Measurements from ENCODE around the gene TMEM87B. TPM values are rescaled to one million over a fixed set of nuclear protein-coding genes. Genes with fewer than 3 reads are reported as not detected.
"Not testable (repeated sequence)": the region's sequence is repeated elsewhere in the genome, so short reads cannot be mapped to it uniquely, and the experiment has no call there.

TMEM87B gene
- total and polyA plus RNA-seq, 7 donors: 10.2 to 36.7 (median 19.7) TPM

DNA sequence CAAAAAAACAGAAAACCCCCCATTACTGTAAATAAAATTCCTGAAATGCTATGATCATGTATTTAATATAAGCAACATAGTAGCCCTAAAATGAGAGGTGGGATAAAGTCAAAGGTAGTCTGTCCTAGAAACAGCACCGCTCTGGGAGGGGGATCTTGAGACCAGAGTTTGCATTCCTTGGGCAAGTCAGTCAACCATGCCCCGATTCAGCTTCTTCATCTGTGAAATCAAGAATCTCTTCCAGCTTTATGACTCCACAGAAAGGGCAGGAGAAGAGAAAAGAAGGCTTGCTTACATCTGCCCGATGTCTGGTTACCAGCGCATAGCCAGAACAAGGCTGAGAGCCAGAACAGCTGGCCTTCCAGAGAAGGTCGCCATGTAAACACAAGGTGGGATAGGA, 81.0 kb downstream of the TMEM87B start:
- intact Hi-C loops (cut with DNase I): no loop called here
- Histone ChIP-seq H3K4me3 (no peak overlapping the region), H3K27me3 (peaks cover 7 to 34% (median 11%) of the 10 kb centered on the region in 3 donors), H3K9me3 (no peaks in the 10 kb centered on the region), H3K27ac (no peak overlapping the region), H3K4me1 (peaks cover 0 to 13% (median 7%) of the 10 kb centered on the region in 4 donors), H3K36me3 (no peaks in the 10 kb centered on the region)
- 91 to 92% methylated on average over 5 of the region's 5 CpGs for WGBS, 2 donors
- TF ChIP-seq, protein P1, sequence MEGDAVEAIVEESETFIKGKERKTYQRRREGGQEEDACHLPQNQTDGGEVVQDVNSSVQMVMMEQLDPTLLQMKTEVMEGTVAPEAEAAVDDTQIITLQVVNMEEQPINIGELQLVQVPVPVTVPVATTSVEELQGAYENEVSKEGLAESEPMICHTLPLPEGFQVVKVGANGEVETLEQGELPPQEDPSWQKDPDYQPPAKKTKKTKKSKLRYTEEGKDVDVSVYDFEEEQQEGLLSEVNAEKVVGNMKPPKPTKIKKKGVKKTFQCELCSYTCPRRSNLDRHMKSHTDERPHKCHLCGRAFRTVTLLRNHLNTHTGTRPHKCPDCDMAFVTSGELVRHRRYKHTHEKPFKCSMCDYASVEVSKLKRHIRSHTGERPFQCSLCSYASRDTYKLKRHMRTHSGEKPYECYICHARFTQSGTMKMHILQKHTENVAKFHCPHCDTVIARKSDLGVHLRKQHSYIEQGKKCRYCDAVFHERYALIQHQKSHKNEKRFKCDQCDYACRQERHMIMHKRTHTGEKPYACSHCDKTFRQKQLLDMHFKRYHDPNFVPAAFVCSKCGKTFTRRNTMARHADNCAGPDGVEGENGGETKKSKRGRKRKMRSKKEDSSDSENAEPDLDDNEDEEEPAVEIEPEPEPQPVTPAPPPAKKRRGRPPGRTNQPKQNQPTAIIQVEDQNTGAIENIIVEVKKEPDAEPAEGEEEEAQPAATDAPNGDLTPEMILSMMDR (IDR thresholded peaks at IDR 0.05): no peak
- no peak for TF ChIP-seq POLR2A (IDR thresholded peaks at IDR 0.05)
- DNase-seq: no peak

DNA sequence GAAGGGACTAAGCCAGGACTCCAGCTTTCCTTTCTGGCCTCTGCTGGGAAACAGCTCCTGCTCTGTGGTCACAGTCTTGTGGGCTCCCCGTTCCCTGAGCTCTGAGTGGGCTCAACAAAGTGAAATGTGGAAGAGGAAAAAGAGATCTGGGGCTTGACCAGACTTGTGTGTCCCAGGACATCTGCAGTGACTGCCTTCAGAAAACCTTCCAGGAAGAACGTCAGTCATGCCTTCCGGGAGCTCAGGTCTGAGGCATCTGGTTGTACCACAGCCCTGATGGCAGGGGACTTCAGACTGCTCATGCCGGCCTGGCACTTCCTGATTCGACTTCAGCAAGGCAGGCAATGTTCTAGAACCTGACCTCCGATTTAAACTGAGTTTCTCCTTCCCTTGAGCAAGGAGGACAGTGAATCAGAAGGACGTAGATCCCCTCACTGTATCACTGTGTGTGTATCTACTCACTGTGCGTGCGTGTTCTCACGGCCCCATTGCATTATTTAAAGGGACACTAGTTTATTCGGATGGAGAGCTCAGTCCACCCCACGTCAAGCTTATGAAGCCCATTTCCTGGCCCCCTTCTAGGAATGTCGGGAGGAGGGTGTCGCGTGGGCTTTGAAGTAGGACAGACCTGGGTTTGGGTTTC, 82.6 kb downstream of the TMEM87B start:
- no peaks in the 10 kb centered on the region for H3K9me3 ChIP-seq
- WGBS, 2 donors: 15 to 30% methylated on average over 15 of the region's 15 CpGs
- H3K4me3 ChIP-seq: peak overlapping the region in 3 of 4 donors; percentile 48 to 55 (median 53)
- no peak for DNase-seq
- TF ChIP-seq, protein P1 (IDR thresholded peaks at IDR 0.05): no peak
- TF ChIP-seq EP300 (IDR thresholded peaks at IDR 0.05): no peak
- no peak for TF ChIP-seq POLR2A (IDR thresholded peaks at IDR 0.05)
- TF ChIP-seq POLR2AphosphoS5 (IDR thresholded peaks at IDR 0.05): no peak
- H3K36me3 ChIP-seq: no peaks in the 10 kb centered on the region
- no peak overlapping the region for H3K27ac ChIP-seq
- H3K27me3 ChIP-seq: peaks cover 7 to 35% (median 11%) of the 10 kb centered on the region in 3 donors
- intact Hi-C loops (cut with DNase I): no loop called here
- peaks cover 0 to 13% (median 7%) of the 10 kb centered on the region in 4 donors for H3K4me1 ChIP-seq

DNA sequence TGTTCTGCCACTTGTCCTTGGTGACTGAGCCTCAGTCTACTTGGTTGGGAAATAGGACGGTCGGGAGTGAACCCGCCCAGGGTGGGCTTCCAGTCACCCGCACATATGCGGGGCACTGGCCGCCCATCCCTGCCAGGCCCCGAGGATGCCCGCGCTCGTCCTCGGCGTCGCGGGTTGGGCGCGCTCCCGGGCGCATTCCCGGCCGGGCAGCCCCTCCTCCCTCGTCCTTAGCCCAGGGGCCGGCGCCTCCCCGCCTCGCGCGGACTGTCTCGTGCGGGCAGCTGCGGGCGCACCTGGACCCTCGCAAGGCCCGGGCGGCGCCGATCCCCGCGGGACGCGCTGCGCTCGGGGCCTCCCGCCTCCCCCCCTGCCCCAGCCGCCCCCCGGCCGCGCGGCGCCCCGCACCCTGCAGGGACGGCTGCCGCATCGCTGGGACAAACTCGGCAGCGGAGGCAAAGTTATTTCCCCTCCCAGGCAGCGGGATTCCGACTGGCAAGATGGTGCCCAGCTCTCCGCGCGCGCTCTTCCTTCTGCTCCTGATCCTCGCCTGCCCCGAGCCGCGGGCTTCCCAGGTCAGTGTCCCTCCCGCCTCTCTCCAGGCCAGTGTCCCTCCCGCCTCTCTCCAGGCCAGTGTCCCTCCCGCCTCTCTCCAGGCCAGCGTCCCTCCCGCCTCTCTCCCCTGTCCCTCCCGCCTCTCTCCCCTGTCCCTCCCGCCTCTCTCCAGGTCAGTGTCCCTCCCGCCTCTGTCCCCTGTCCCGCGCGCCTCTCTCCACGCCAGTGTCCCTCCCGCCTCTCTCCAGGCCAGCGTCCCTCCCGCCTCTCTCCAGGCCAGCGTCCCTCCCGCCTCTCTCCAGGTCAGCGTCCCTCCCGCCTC, 83.3 kb downstream of the TMEM87B start, which contains the start of gene FBLN7:
TSS of gene FBLN7 (plus strand) at position 227 of the 874 bp plus-strand sequence. CDS start at position 498, 271 bp downstream.
- Histone ChIP-seq H3K27ac (no peak within 1 kb of the TSS), H3K4me3 (peak within 1 kb of the TSS in 3 of 4 donors; percentile 48 to 55 (median 53)), H3K9me3 (no peaks in the 10 kb centered on the region), H3K4me1 (peaks cover 0 to 13% (median 7%) of the 10 kb centered on the region in 4 donors), H3K36me3 (no peaks in the 10 kb centered on the region), H3K27me3 (peaks cover 7 to 35% (median 11%) of the 10 kb centered on the region in 3 donors)
- intact Hi-C loops (cut with DNase I): no loop called here
- WGBS, 2 donors: 1 to 2% methylated on average over 84 of the region's 84 CpGs
- TF ChIP-seq POLR2AphosphoS5 (IDR thresholded peaks at IDR 0.05): no peak
- TF ChIP-seq EP300 (IDR thresholded peaks at IDR 0.05): no peak
- no peak for TF ChIP-seq POLR2A (IDR thresholded peaks at IDR 0.05)
- TF ChIP-seq, protein P1 (IDR thresholded peaks at IDR 0.05): no peak
- DNase-seq: no peak

DNA sequence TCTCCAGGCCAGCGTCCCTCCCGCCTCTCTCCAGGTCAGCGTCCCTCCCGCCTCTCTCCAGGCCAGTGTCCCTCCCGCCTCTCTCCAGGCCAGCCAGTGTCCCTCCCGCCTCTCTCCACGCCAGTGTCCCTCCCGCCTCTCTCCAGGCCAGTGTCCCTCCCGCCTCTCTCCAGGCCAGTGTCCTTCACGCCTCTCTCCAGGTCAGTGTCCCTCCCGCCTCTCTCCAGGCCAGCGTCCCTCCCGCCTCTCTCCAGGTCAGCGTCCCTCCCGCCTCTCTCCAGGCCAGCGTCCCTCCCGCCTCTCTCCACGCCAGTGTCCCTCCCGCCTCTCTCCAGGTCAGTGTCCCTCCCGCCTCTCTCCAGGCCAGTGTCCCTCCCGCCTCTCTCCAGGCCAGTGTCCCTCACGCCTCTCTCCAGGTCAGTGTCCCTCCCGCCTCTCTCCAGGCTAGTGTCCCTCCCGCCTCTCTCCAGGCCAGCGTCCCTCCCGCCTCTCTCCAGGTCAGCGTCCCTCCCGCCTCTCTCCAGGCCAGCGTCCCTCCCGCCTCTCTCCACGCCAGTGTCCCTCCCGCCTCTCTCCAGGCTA, 84.1 kb downstream of the TMEM87B start:
- H3K9me3 ChIP-seq; H3K36me3 ChIP-seq; intact Hi-C loops (cut with DNase I); DNase-seq; H3K27ac ChIP-seq: not testable (repeated sequence)
- Histone ChIP-seq H3K4me1 (peaks cover 0 to 13% (median 7%) of the 10 kb centered on the region in 4 donors), H3K4me3 (peak overlapping the region in 2 of 4 donors; percentile 48 to 55), H3K27me3 (peaks cover 7 to 35% (median 11%) of the 10 kb centered on the region in 3 donors)
- WGBS, 2 donors: 2 to 3% methylated on average over 17 to 24 of the region's 32 CpGs

DNA sequence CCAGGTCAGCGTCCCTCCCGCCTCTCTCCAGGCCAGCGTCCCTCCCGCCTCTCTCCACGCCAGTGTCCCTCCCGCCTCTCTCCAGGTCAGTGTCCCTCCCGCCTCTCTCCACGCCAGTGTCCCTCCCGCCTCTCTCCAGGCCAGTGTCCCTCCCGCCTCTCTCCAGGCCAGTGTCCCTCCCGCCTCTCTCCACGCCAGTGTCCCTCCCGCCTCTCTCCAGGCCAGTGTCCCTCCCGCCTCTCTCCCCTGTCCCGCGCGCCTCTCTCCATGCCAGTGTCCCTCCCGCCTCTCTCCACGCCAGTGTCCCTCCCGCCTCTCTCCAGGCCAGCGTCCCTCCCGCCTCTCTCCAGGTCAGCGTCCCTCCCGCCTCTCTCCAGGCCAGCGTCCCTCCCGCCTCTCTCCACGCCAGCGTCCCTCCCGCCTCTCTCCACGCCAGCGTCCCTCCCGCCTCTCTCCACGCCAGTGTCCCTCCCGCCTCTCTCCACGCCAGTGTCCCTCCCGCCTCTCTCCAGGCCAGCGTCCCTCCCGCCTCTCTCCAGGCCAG, 84.7 kb downstream of the TMEM87B start:
- peaks cover 7 to 35% (median 11%) of the 10 kb centered on the region in 3 donors for H3K27me3 ChIP-seq
- H3K36me3 ChIP-seq; DNase-seq; intact Hi-C loops (cut with DNase I); H3K9me3 ChIP-seq; H3K27ac ChIP-seq: not testable (repeated sequence)
- H3K4me1 ChIP-seq: peaks cover 0 to 13% (median 7%) of the 10 kb centered on the region in 4 donors
- 2% methylated on average over 30 to 34 of the region's 38 CpGs for WGBS, 2 donors
- peak overlapping the region in 2 of 4 donors; percentile 18 to 21 for H3K4me3 ChIP-seq
